Measurements from ENCODE around the gene ZNF763.

DNA sequence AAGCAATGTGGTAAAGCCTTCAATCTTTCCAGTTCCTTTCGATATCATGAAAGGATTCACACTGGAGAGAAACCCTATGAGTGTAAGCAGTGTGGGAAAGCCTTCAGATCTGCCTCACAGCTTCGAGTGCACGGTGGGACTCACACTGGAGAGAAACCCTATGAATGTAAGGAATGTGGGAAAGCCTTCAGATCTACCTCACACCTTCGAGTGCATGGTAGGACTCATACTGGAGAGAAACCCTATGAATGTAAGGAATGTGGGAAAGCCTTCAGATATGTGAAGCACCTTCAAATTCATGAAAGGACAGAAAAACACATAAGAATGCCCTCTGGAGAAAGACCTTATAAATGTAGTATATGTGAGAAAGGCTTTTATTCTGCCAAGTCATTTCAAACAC is 15.6 kb upstream of the ZNF763 start:
- TF ChIP-seq, protein P1, sequence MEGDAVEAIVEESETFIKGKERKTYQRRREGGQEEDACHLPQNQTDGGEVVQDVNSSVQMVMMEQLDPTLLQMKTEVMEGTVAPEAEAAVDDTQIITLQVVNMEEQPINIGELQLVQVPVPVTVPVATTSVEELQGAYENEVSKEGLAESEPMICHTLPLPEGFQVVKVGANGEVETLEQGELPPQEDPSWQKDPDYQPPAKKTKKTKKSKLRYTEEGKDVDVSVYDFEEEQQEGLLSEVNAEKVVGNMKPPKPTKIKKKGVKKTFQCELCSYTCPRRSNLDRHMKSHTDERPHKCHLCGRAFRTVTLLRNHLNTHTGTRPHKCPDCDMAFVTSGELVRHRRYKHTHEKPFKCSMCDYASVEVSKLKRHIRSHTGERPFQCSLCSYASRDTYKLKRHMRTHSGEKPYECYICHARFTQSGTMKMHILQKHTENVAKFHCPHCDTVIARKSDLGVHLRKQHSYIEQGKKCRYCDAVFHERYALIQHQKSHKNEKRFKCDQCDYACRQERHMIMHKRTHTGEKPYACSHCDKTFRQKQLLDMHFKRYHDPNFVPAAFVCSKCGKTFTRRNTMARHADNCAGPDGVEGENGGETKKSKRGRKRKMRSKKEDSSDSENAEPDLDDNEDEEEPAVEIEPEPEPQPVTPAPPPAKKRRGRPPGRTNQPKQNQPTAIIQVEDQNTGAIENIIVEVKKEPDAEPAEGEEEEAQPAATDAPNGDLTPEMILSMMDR (IDR thresholded peaks at IDR 0.05): no peak
- TF ChIP-seq POLR2A (IDR thresholded peaks at IDR 0.05): no peak
